Measurements from ENCODE around the gene GALR2. TPM values are rescaled to one million over a fixed set of nuclear protein-coding genes. Genes with fewer than 3 reads are reported as not detected.
"Not testable (repeated sequence)": the region's sequence is repeated elsewhere in the genome, so short reads cannot be mapped to it uniquely, and the experiment has no call there.

The GALR2 gene
- total RNA-seq, 1 experiment from 2014 or later, result not detected

- DNase-seq (ENCODE audit: low spot score), result peak; percentile 74
Measured at GRCh38 chr17:76050538-76051467, 23.8 kb upstream of the GALR2 start.

- DNase-seq (ENCODE audit: low spot score), result no peak
Measured at GRCh38 chr17:76051561-76051960, 23.0 kb upstream of the GALR2 start.

GRCh38 chr17:76053246-76054111 is 21.1 kb upstream of the GALR2 start:
- DNase-seq (ENCODE audit: low spot score), result peak; percentile 88

- peak; percentile 81 for DNase-seq (ENCODE audit: low spot score)
Measured at GRCh38 chr17:76054112-76054476, 20.5 kb upstream of the GALR2 start.

GRCh38 chr17:76056882-76057281 is 17.7 kb upstream of the GALR2 start:
- DNase-seq (ENCODE audit: low spot score), result no peak

GRCh38 chr17:76058264-76058663 is 16.3 kb upstream of the GALR2 start:
- DNase-seq (ENCODE audit: low spot score), result not testable (repeated sequence)

GRCh38 chr17:76063875-76064546 is 10.6 kb upstream of the GALR2 start:
- no peak for DNase-seq (ENCODE audit: low spot score)

- DNase-seq (ENCODE audit: low spot score), result no peak
Measured at GRCh38 chr17:76065775-76066174, 8.8 kb upstream of the GALR2 start.

- DNase-seq (ENCODE audit: low spot score), result no peak
Measured at GRCh38 chr17:76071531-76072147, 2.9 kb upstream of the GALR2 start.

GRCh38 chr17:76072148-76072858 is 2.3 kb upstream of the GALR2 start, which contains the start of gene SRP68:
SRP68 (minus strand) TSS chr17:76072517; CDS start chr17:76072491, 26 bp downstream.
- DNase-seq (ENCODE audit: low spot score), result peak; percentile 88

- no peak for DNase-seq (ENCODE audit: low spot score)
Measured at GRCh38 chr17:76075364-76076145, 974 bp downstream of the GALR2 start.

- DNase-seq (ENCODE audit: low spot score), result no peak
Measured at GRCh38 chr17:76076146-76076764, 1.7 kb downstream of the GALR2 start.

- no peak for DNase-seq (ENCODE audit: low spot score)
Measured at GRCh38 chr17:76076765-76077583, 2.4 kb downstream of the GALR2 start.

- no peak for DNase-seq (ENCODE audit: low spot score)
Measured at GRCh38 chr17:76077584-76078110, 3.1 kb downstream of the GALR2 start.

GRCh38 chr17:76078370-76078769 is 3.8 kb downstream of the GALR2 start:
- DNase-seq (ENCODE audit: low spot score), result not testable (repeated sequence)

GRCh38 chr17:76078860-76079534 is 4.4 kb downstream of the GALR2 start, which contains the start of gene ZACN:
ZACN (plus strand) TSS chr17:76079182; CDS start chr17:76079265, 83 bp downstream.
- no peak for DNase-seq (ENCODE audit: low spot score)

- DNase-seq (ENCODE audit: low spot score), result no peak
Measured at GRCh38 chr17:76079535-76079955, 5.0 kb downstream of the GALR2 start.

All from A172 (cell line).